Activated naive CD4-positive, alpha-beta T cell treated with anti-CD3 and anti-CD28 coated beads for 36 hours (primary cell): ENCODE data around the gene GNAQ. TPM values are rescaled to one million over a fixed set of nuclear protein-coding genes. Genes with fewer than 3 reads are reported as not detected.

Experiments
- CTCF ChIA-PET: fragments of 350-600 bp; sonication (Branson Sonifier 250); formaldehyde crosslinking; loops from one replicate; lab custom pipeline; 2021; ENCODE audit warnings: antibody characterized with exemption; lab: Charles Lee
- DNase-seq: peaks from one replicate; pipeline ENCODE4 v3.0.0-alpha.2; 2020
- H3K27ac Mint-ChIP-seq: one replicate; pipeline ENCODE4 v1.8.0; 2021; ENCODE audit warnings: mild to moderate bottlenecking, mixed read lengths
- H3K27me3 Mint-ChIP-seq: one replicate; pipeline ENCODE4 v1.8.0; 2021; ENCODE audit warnings: low read depth, mixed read lengths
- H3K36me3 Mint-ChIP-seq: one replicate; pipeline ENCODE4 v1.8.0; 2021; ENCODE audit warnings: low read depth, mixed read lengths
- H3K4me1 Mint-ChIP-seq: one replicate; pipeline ENCODE4 v1.8.0; 2021; ENCODE audit warnings: low read depth, mixed read lengths
- H3K4me3 Mint-ChIP-seq: one replicate; pipeline ENCODE4 v1.8.0; 2021; ENCODE audit warnings: mild to moderate bottlenecking, moderate library complexity, mixed read lengths
- H3K9me3 Mint-ChIP-seq: one replicate; pipeline ENCODE4 v1.8.0; 2021; ENCODE audit warnings: mixed read lengths
- intact Hi-C: fragments of 100-400 bp; cut with micrococcal nuclease; formaldehyde crosslinking; loops from one replicate; pipeline ENCODE4 v1.15.1; 2023
- total RNA-seq, 2 experiments: library from RNA; stranded (reverse); gene quantifications; one replicate each; pipeline ENCODE4 v1.2.3, GENCODE V29; 2021

GNAQ gene
- total RNA-seq, 2 experiments from 2014 or later: 22.4 to 22.7 TPM

- H3K36me3 Mint-ChIP-seq: no peaks in the 10 kb centered on the region
- no peaks in the 10 kb centered on the region for H3K27me3 Mint-ChIP-seq
- no peaks in the 10 kb centered on the region for H3K9me3 Mint-ChIP-seq
- DNase-seq: peak; percentile 18
- intact Hi-C loops: no loop called here
- no peak overlapping the region for H3K4me3 Mint-ChIP-seq
- peaks cover 82% of the 10 kb centered on the region for H3K4me1 Mint-ChIP-seq
- H3K27ac Mint-ChIP-seq: no peak overlapping the region
- CTCF ChIA-PET: interaction anchor here (0.6 to 2.4 kb wide), 2 partner anchors 11 to 54 kb away, joined by 4 to 16 read pairs; no protein-coding TSS in a partner anchor
Observed at GRCh38 chr9:77981332-77981731, 50.3 kb downstream of the GNAQ start.

- Mint-ChIP-seq H3K27ac (no peak overlapping the region), H3K9me3 (no peaks in the 10 kb centered on the region), H3K27me3 (no peaks in the 10 kb centered on the region), H3K4me1 (peaks cover 76% of the 10 kb centered on the region), H3K4me3 (no peak overlapping the region), H3K36me3 (no peaks in the 10 kb centered on the region)
- CTCF ChIA-PET: interaction anchor here (0.7 to 2.4 kb wide), 2 partner anchors 54 to 249 kb away, joined by 3 to 16 read pairs; no protein-coding TSS in a partner anchor
- DNase-seq: no peak
- intact Hi-C loops: no loop called here
Observed at GRCh38 chr9:77980622-77981021, 51.0 kb downstream of the GNAQ start.

- H3K4me3 Mint-ChIP-seq: peak overlapping the region; percentile 33
- H3K36me3 Mint-ChIP-seq: no peaks in the 10 kb centered on the region
- DNase-seq: peak; percentile 34
- intact Hi-C loops: loop anchor here (1.0 to 5.0 kb wide), 8 partner anchors 22 to 801 kb away; partner anchors contain the start of genes PSAT1 and VPS13A
- no peaks in the 10 kb centered on the region for H3K27me3 Mint-ChIP-seq
- peak overlapping the region; percentile 83 for H3K27ac Mint-ChIP-seq
- CTCF ChIA-PET: interaction anchor here (0.8 to 3.9 kb wide), 11 partner anchors 16 to 235 kb away, joined by 3 to 85 read pairs (median 5); partner anchors contain the start of gene GNAQ
- peaks cover 62% of the 10 kb centered on the region for H3K4me1 Mint-ChIP-seq
- H3K9me3 Mint-ChIP-seq: no peaks in the 10 kb centered on the region
Observed at GRCh38 chr9:77978086-77978781, 53.4 kb downstream of the GNAQ start.

- peak; percentile 80 for DNase-seq
- Mint-ChIP-seq H3K27ac (peak overlapping the region; percentile 83), H3K9me3 (no peaks in the 10 kb centered on the region), H3K4me3 (peak overlapping the region; percentile 15), H3K4me1 (peaks cover 55% of the 10 kb centered on the region), H3K27me3 (no peaks in the 10 kb centered on the region), H3K36me3 (no peaks in the 10 kb centered on the region)
- intact Hi-C loops: loop anchor here (1.0 to 5.0 kb wide), 8 partner anchors 58 to 800 kb away; partner anchors contain the start of genes PSAT1 and VPS13A
- CTCF ChIA-PET: interaction anchor here (0.6 to 3.9 kb wide), 23 partner anchors 12 to 799 kb away, joined by 3 to 85 read pairs (median 4); partner anchors contain the start of gene GNAQ
Observed at GRCh38 chr9:77977210-77977611, 54.4 kb downstream of the GNAQ start.

GRCh38 chr9:77975806-77976205 lies 55.8 kb downstream of the GNAQ start:
- Mint-ChIP-seq H3K27me3 (no peaks in the 10 kb centered on the region), H3K4me3 (no peak overlapping the region), H3K36me3 (no peaks in the 10 kb centered on the region), H3K9me3 (no peaks in the 10 kb centered on the region), H3K27ac (no peak overlapping the region), H3K4me1 (peaks cover 43% of the 10 kb centered on the region)
- intact Hi-C loops: loop anchor here (2.0 to 5.0 kb wide), 5 partner anchors 134 to 799 kb away; partner anchors contain the start of genes PSAT1 and VPS13A
- no peak for DNase-seq
- CTCF ChIA-PET: interaction anchor here (0.9 to 3.9 kb wide), 8 partner anchors 27 to 534 kb away, joined by 3 to 85 read pairs (median 4); partner anchors contain the start of gene GNAQ

- Mint-ChIP-seq H3K27me3 (no peaks in the 10 kb centered on the region), H3K27ac (no peak overlapping the region), H3K9me3 (no peaks in the 10 kb centered on the region), H3K36me3 (peaks cover 3% of the 10 kb centered on the region), H3K4me1 (peaks cover 42% of the 10 kb centered on the region), H3K4me3 (no peak overlapping the region)
- intact Hi-C loops: loop anchor here (5.0 kb wide), 4 partner anchors 133 to 798 kb away; partner anchors contain the start of genes PSAT1 and VPS13A
- CTCF ChIA-PET: interaction anchor here (1.2 to 3.9 kb wide), 3 partner anchors 30 to 395 kb away, joined by 3 to 85 read pairs (median 4); partner anchors contain the start of gene GNAQ
- no peak for DNase-seq
Observed at GRCh38 chr9:77975036-77975435, 56.6 kb downstream of the GNAQ start.

- DNase-seq: no peak
- CTCF ChIA-PET: interaction anchor here (1.0 to 2.5 kb wide), 4 partner anchors 30 to 147 kb away, joined by 3 to 10 read pairs (median 4); no protein-coding TSS in a partner anchor
- Mint-ChIP-seq H3K9me3 (no peaks in the 10 kb centered on the region), H3K4me1 (peaks cover 40% of the 10 kb centered on the region), H3K36me3 (peaks cover 3% of the 10 kb centered on the region), H3K27ac (no peak overlapping the region), H3K4me3 (no peak overlapping the region), H3K27me3 (no peaks in the 10 kb centered on the region)
- intact Hi-C loops: no loop called here
Observed at GRCh38 chr9:77974434-77974833, 57.2 kb downstream of the GNAQ start.

- CTCF ChIA-PET: interaction anchor here (0.5 to 1.2 kb wide), 2 partner anchors 10 to 66 kb away, joined by 3 to 4 read pairs; no protein-coding TSS in a partner anchor
- Mint-ChIP-seq H3K27ac (no peak overlapping the region), H3K9me3 (no peaks in the 10 kb centered on the region), H3K4me3 (no peak overlapping the region), H3K27me3 (no peaks in the 10 kb centered on the region), H3K4me1 (peaks cover 39% of the 10 kb centered on the region), H3K36me3 (peaks cover 10% of the 10 kb centered on the region)
- intact Hi-C loops: loop anchor here (10.0 kb wide), 1 partner anchor 64 kb away; no protein-coding TSS in a partner anchor
- no peak for DNase-seq
Observed at GRCh38 chr9:77969083-77969482, 62.5 kb downstream of the GNAQ start.

GRCh38 chr9:77968506-77968905 lies 63.1 kb downstream of the GNAQ start:
- no peaks in the 10 kb centered on the region for H3K9me3 Mint-ChIP-seq
- DNase-seq: no peak
- intact Hi-C loops: loop anchor here (10.0 kb wide), 1 partner anchor 64 kb away; no protein-coding TSS in a partner anchor
- CTCF ChIA-PET: interaction anchor here (0.5 to 1.2 kb wide), 2 partner anchors 11 to 66 kb away, joined by 3 to 4 read pairs; no protein-coding TSS in a partner anchor
- H3K36me3 Mint-ChIP-seq: peaks cover 10% of the 10 kb centered on the region
- H3K4me1 Mint-ChIP-seq: peaks cover 39% of the 10 kb centered on the region
- H3K27me3 Mint-ChIP-seq: no peaks in the 10 kb centered on the region
- no peak overlapping the region for H3K27ac Mint-ChIP-seq
- H3K4me3 Mint-ChIP-seq: no peak overlapping the region

GRCh38 chr9:77966718-77967117 lies 64.9 kb downstream of the GNAQ start:
- DNase-seq: no peak
- Mint-ChIP-seq H3K27ac (no peak overlapping the region), H3K27me3 (no peaks in the 10 kb centered on the region), H3K4me3 (no peak overlapping the region), H3K36me3 (peaks cover 10% of the 10 kb centered on the region), H3K4me1 (peaks cover 47% of the 10 kb centered on the region), H3K9me3 (no peaks in the 10 kb centered on the region)
- intact Hi-C loops: loop anchor here (10.0 kb wide), 1 partner anchor 62 kb away; no protein-coding TSS in a partner anchor
- CTCF ChIA-PET: no interaction called here

- Mint-ChIP-seq H3K4me1 (peaks cover 52% of the 10 kb centered on the region), H3K9me3 (no peaks in the 10 kb centered on the region), H3K36me3 (peaks cover 9% of the 10 kb centered on the region), H3K4me3 (no peak overlapping the region), H3K27ac (peak overlapping the region; percentile 60), H3K27me3 (no peaks in the 10 kb centered on the region)
- intact Hi-C loops: loop anchor here (10.0 kb wide), 1 partner anchor 61 kb away; no protein-coding TSS in a partner anchor
- CTCF ChIA-PET: interaction anchor here (0.6 kb wide), 1 partner anchor 164 kb away, joined by 3 read pairs; no protein-coding TSS in a partner anchor
- DNase-seq: no peak
Observed at GRCh38 chr9:77965445-77966123, 66.0 kb downstream of the GNAQ start.
